MV-4-11 (cell line): ENCODE data around the gene GARIN5B.
A peak's percentile ranks its signal among the peaks of the same experiment; 100 is the strongest.

ENCODE experiments used
- DNase-seq: peaks from one replicate; lab custom pipeline; 2025; lab: John Stamatoyannopoulos, UW

Gene GARIN5B

GRCh38 chr19:55370305-55370988 is 7.4 kb upstream of the GARIN5B start, which contains the start of gene IL11:
Gene IL11 (minus strand): TSS chr19:55370463. CDS start chr19:55370310, 153 bp downstream.
- DNase-seq = no peak

GRCh38 chr19:55369653-55370304 is 6.7 kb upstream of the GARIN5B start:
- DNase-seq = no peak

- DNase-seq = no peak
Observed at GRCh38 chr19:55368701-55369563, 5.9 kb upstream of the GARIN5B start.

GRCh38 chr19:55368106-55368505 is 5.0 kb upstream of the GARIN5B start:
- DNase-seq = no peak

- no peak for DNase-seq
Observed at GRCh38 chr19:55366790-55367189, 3.7 kb upstream of the GARIN5B start.

GRCh38 chr19:55365964-55366363 is 2.9 kb upstream of the GARIN5B start:
- DNase-seq = no peak

GRCh38 chr19:55365245-55365644 is 2.2 kb upstream of the GARIN5B start:
- no peak for DNase-seq

GRCh38 chr19:55362174-55362989 is 678 bp downstream of the GARIN5B start:
- no peak for DNase-seq

- DNase-seq = no peak
Observed at GRCh38 chr19:55360902-55361301, 2.2 kb downstream of the GARIN5B start.

- DNase-seq = no peak
Observed at GRCh38 chr19:55358943-55359908, 3.8 kb downstream of the GARIN5B start.

GRCh38 chr19:55358493-55358892 is 4.6 kb downstream of the GARIN5B start:
- DNase-seq = peak; percentile 68

GRCh38 chr19:55355213-55355821 is 7.7 kb downstream of the GARIN5B start:
- no peak for DNase-seq

GRCh38 chr19:55354698-55355212 is 8.3 kb downstream of the GARIN5B start, which contains the start of gene COX6B2:
Gene COX6B2 (minus strand): TSS chr19:55354719. CDS start chr19:55354521, 198 bp downstream.
- no peak for DNase-seq

GRCh38 chr19:55353803-55354697 is 9.0 kb downstream of the GARIN5B start:
- peak; percentile 67 for DNase-seq

GRCh38 chr19:55353356-55353802 is 9.7 kb downstream of the GARIN5B start:
- DNase-seq = no peak

GRCh38 chr19:55352549-55353145 is 10.4 kb downstream of the GARIN5B start:
- no peak for DNase-seq

GRCh38 chr19:55352040-55352439 is 11.0 kb downstream of the GARIN5B start:
- DNase-seq = no peak

GRCh38 chr19:55350620-55351315 is 12.3 kb downstream of the GARIN5B start:
- no peak for DNase-seq
